ENCODE results near the gene HS1BP3. TPM values are rescaled to one million over a fixed set of nuclear protein-coding genes. Genes with fewer than 3 reads are reported as not detected.

HS1BP3 gene
- total RNA-seq, 2 experiments from 2014 or later: 10.1 to 10.4 TPM

- ChIA-PET CTCF (interaction anchor here (1.3 to 2.5 kb wide), 5 partner anchors 10 to 281 kb away, joined by 3 to 12 read pairs (median 5); no protein-coding TSS in a partner anchor), POLR2A (no interaction called here)
Measured at GRCh38 chr2:20682167-20682920, 31.4 kb upstream of the HS1BP3 start.

GRCh38 chr2:20680744-20681375, 30.0 kb upstream of the HS1BP3 start:
- ChIA-PET POLR2A (no interaction called here), CTCF (interaction anchor here (1.3 to 1.6 kb wide), 2 partner anchors 19 to 282 kb away, joined by 3 to 5 read pairs; no protein-coding TSS in a partner anchor)
- Mint-ChIP-seq H3K27me3 (no peaks in the 10 kb centered on the region), H3K4me1 (ENCODE audit: low read depth) (peaks cover 11% of the 10 kb centered on the region), H3K9me3 (no peaks in the 10 kb centered on the region), H3K4me3 (no peak overlapping the region), H3K27ac (no peak overlapping the region), H3K36me3 (peaks cover 6% of the 10 kb centered on the region)
- no peak for DNase-seq
- intact Hi-C loops (cut with micrococcal nuclease): no loop called here

More at GRCh38 chr2:20682167-20682920, 31.4 kb upstream of the HS1BP3 start:
- intact Hi-C loops (cut with micrococcal nuclease): no loop called here
- Mint-ChIP-seq H3K9me3 (no peaks in the 10 kb centered on the region), H3K27ac (no peak overlapping the region), H3K4me3 (no peak overlapping the region), H3K36me3 (peaks cover 16% of the 10 kb centered on the region), H3K4me1 (ENCODE audit: low read depth) (peaks cover 11% of the 10 kb centered on the region), H3K27me3 (no peaks in the 10 kb centered on the region)
- DNase-seq: no peak

- no peak overlapping the region for H3K4me3 Mint-ChIP-seq
- H3K36me3 Mint-ChIP-seq: peaks cover 6% of the 10 kb centered on the region
- DNase-seq: no peak
- H3K9me3 Mint-ChIP-seq: no peaks in the 10 kb centered on the region
- intact Hi-C loops (cut with micrococcal nuclease): no loop called here
- no peaks in the 10 kb centered on the region for H3K27me3 Mint-ChIP-seq
- no peak overlapping the region for H3K27ac Mint-ChIP-seq
- ChIA-PET CTCF (interaction anchor here (0.6 to 6.0 kb wide), 2 partner anchors 17 to 77 kb away, joined by 3 to 47 read pairs; no protein-coding TSS in a partner anchor), POLR2A (no interaction called here)
- H3K4me1 Mint-ChIP-seq (ENCODE audit: low read depth): peaks cover 11% of the 10 kb centered on the region
Measured at GRCh38 chr2:20678780-20679179, 27.9 kb upstream of the HS1BP3 start.

GRCh38 chr2:20678086-20678395, 27.1 kb upstream of the HS1BP3 start:
- Mint-ChIP-seq H3K27me3 (peaks cover 2% of the 10 kb centered on the region), H3K4me3 (no peak overlapping the region), H3K36me3 (peaks cover 5% of the 10 kb centered on the region), H3K9me3 (no peaks in the 10 kb centered on the region), H3K4me1 (ENCODE audit: low read depth) (peaks cover 8% of the 10 kb centered on the region), H3K27ac (no peak overlapping the region)
- ChIA-PET CTCF (interaction anchor here (1.1 to 6.0 kb wide), 2 partner anchors 16 to 285 kb away, joined by 11 to 47 read pairs; no protein-coding TSS in a partner anchor), POLR2A (no interaction called here)
- DNase-seq: no peak
- intact Hi-C loops (cut with micrococcal nuclease): no loop called here

- Mint-ChIP-seq H3K9me3 (no peaks in the 10 kb centered on the region), H3K4me3 (no peak overlapping the region), H3K36me3 (peaks cover 3% of the 10 kb centered on the region), H3K27me3 (peaks cover 5% of the 10 kb centered on the region), H3K27ac (no peak overlapping the region), H3K4me1 (ENCODE audit: low read depth) (peaks cover 2% of the 10 kb centered on the region)
- ChIA-PET CTCF (interaction anchor here (0.7 to 6.0 kb wide), 4 partner anchors 10 to 286 kb away, joined by 3 to 47 read pairs (median 12); partner anchors contain the start of gene GDF7), POLR2A (no interaction called here)
- no peak for DNase-seq
- intact Hi-C loops (cut with micrococcal nuclease): no loop called here
Measured at GRCh38 chr2:20677301-20678085, 26.6 kb upstream of the HS1BP3 start.

GRCh38 chr2:20676353-20677215, 25.7 kb upstream of the HS1BP3 start:
- POLR2A ChIA-PET: no interaction called here
- H3K36me3 Mint-ChIP-seq: no peaks in the 10 kb centered on the region
- no peaks in the 10 kb centered on the region for H3K9me3 Mint-ChIP-seq
- no peak for DNase-seq
- no peak overlapping the region for H3K4me3 Mint-ChIP-seq
- CTCF ChIA-PET: interaction anchor here (0.7 to 6.0 kb wide), 3 partner anchors 9 to 287 kb away, joined by 3 to 47 read pairs (median 14); partner anchors contain the start of gene GDF7
- H3K27ac Mint-ChIP-seq: no peak overlapping the region
- H3K4me1 Mint-ChIP-seq (ENCODE audit: low read depth): no peaks in the 10 kb centered on the region
- intact Hi-C loops (cut with micrococcal nuclease): no loop called here
- peaks cover 11% of the 10 kb centered on the region for H3K27me3 Mint-ChIP-seq

- POLR2A ChIA-PET: no interaction called here
- CTCF ChIA-PET: interaction anchor here (2.7 to 6.0 kb wide), 2 partner anchors 14 to 288 kb away, joined by 14 to 47 read pairs; no protein-coding TSS in a partner anchor
- Mint-ChIP-seq H3K27ac (no peak overlapping the region), H3K9me3 (no peaks in the 10 kb centered on the region), H3K4me3 (no peak overlapping the region), H3K36me3 (no peaks in the 10 kb centered on the region), H3K4me1 (ENCODE audit: low read depth) (no peaks in the 10 kb centered on the region), H3K27me3 (peaks cover 16% of the 10 kb centered on the region)
- DNase-seq: peak; percentile 33
- intact Hi-C loops (cut with micrococcal nuclease): no loop called here
Measured at GRCh38 chr2:20675701-20676352, 24.9 kb upstream of the HS1BP3 start.

GRCh38 chr2:20674974-20675679, 24.2 kb upstream of the HS1BP3 start:
- DNase-seq: no peak
- no peaks in the 10 kb centered on the region for H3K9me3 Mint-ChIP-seq
- no peak overlapping the region for H3K4me3 Mint-ChIP-seq
- no peaks in the 10 kb centered on the region for H3K4me1 Mint-ChIP-seq (ENCODE audit: low read depth)
- ChIA-PET CTCF (interaction anchor here (2.7 to 6.0 kb wide), 2 partner anchors 13 to 288 kb away, joined by 14 to 47 read pairs; no protein-coding TSS in a partner anchor), POLR2A (no interaction called here)
- intact Hi-C loops (cut with micrococcal nuclease): no loop called here
- H3K27me3 Mint-ChIP-seq: peaks cover 16% of the 10 kb centered on the region
- H3K27ac Mint-ChIP-seq: no peak overlapping the region
- no peaks in the 10 kb centered on the region for H3K36me3 Mint-ChIP-seq

- Mint-ChIP-seq H3K27me3 (peaks cover 22% of the 10 kb centered on the region), H3K4me1 (ENCODE audit: low read depth) (no peaks in the 10 kb centered on the region), H3K4me3 (no peak overlapping the region), H3K27ac (no peak overlapping the region), H3K9me3 (no peaks in the 10 kb centered on the region), H3K36me3 (no peaks in the 10 kb centered on the region)
- no peak for DNase-seq
- CTCF ChIA-PET: interaction anchor here (1.3 to 6.0 kb wide), 3 partner anchors 12 to 289 kb away, joined by 4 to 47 read pairs (median 14); no protein-coding TSS in a partner anchor
- intact Hi-C loops (cut with micrococcal nuclease): no loop called here
- POLR2A ChIA-PET: no interaction called here
Measured at GRCh38 chr2:20674309-20674965, 23.5 kb upstream of the HS1BP3 start.

- intact Hi-C loops (cut with micrococcal nuclease): no loop called here
- no peaks in the 10 kb centered on the region for H3K4me1 Mint-ChIP-seq (ENCODE audit: low read depth)
- DNase-seq: no peak
- H3K4me3 Mint-ChIP-seq: no peak overlapping the region
- CTCF ChIA-PET: interaction anchor here (1.3 to 6.0 kb wide), 3 partner anchors 12 to 290 kb away, joined by 4 to 47 read pairs (median 11); no protein-coding TSS in a partner anchor
- H3K27ac Mint-ChIP-seq: no peak overlapping the region
- no peaks in the 10 kb centered on the region for H3K9me3 Mint-ChIP-seq
- peaks cover 28% of the 10 kb centered on the region for H3K27me3 Mint-ChIP-seq
- H3K36me3 Mint-ChIP-seq: no peaks in the 10 kb centered on the region
- POLR2A ChIA-PET: no interaction called here
Measured at GRCh38 chr2:20673686-20674308, 22.9 kb upstream of the HS1BP3 start.
